ENCODE measurements around the gene SMIM36.

DNA sequence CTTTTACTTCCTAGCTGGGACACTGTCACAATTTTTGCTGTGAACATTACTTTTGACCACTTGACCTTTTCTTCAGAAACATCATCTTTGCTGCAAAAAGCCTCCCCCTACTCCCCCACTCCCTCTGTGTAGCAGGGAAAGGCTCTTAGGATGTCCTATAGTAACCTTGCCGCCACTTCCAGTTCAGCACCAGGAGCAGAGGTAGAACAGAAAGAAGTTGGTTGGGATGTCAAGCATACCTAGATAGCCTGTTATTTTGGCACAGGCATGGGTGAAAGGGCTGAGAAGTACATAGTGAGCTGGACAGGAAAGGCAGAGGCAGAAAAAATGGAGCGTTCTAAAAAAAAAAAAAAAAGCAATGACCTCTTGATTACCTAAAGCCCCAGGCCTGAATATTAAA is 31.3 kb downstream of the SMIM36 start:
- no peak for TF ChIP-seq SIN3A (IDR thresholded peaks at IDR 0.05; ENCODE audit: borderline replicate concordance, insufficient read depth, low read length)
- TF ChIP-seq, protein P1, sequence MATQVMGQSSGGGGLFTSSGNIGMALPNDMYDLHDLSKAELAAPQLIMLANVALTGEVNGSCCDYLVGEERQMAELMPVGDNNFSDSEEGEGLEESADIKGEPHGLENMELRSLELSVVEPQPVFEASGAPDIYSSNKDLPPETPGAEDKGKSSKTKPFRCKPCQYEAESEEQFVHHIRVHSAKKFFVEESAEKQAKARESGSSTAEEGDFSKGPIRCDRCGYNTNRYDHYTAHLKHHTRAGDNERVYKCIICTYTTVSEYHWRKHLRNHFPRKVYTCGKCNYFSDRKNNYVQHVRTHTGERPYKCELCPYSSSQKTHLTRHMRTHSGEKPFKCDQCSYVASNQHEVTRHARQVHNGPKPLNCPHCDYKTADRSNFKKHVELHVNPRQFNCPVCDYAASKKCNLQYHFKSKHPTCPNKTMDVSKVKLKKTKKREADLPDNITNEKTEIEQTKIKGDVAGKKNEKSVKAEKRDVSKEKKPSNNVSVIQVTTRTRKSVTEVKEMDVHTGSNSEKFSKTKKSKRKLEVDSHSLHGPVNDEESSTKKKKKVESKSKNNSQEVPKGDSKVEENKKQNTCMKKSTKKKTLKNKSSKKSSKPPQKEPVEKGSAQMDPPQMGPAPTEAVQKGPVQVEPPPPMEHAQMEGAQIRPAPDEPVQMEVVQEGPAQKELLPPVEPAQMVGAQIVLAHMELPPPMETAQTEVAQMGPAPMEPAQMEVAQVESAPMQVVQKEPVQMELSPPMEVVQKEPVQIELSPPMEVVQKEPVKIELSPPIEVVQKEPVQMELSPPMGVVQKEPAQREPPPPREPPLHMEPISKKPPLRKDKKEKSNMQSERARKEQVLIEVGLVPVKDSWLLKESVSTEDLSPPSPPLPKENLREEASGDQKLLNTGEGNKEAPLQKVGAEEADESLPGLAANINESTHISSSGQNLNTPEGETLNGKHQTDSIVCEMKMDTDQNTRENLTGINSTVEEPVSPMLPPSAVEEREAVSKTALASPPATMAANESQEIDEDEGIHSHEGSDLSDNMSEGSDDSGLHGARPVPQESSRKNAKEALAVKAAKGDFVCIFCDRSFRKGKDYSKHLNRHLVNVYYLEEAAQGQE (IDR thresholded peaks at IDR 0.05; ENCODE audit: insufficient read depth in 1 of 2, low read depth in 2 of 2, low read length in 2 of 2): no peak
- no peak for TF ChIP-seq POLR2AphosphoS5 (IDR thresholded peaks at IDR 0.05; ENCODE audit: low read depth, low read length)
- TF ChIP-seq TAF1 (IDR thresholded peaks at IDR 0.05; ENCODE audit: borderline replicate concordance, insufficient read depth, low read length): no peak
